Fibroblast of lung (primary cell): ENCODE data around the gene CEP78. TPM values are rescaled to one million over a fixed set of nuclear protein-coding genes. Genes with fewer than 3 reads are reported as not detected.

ENCODE experiments used
- DNase-seq, 2 donors: peaks; one replicate each; pipeline versions ENCODE4 v3.0.0 to v3.0.0-alpha.2; 2010; ENCODE audit warnings: low read depth in 2 of 2
- H2AFZ ChIP-seq: 2 replicates; pipeline ENCODE4 v1.5.1; 2012; ENCODE audit warnings: low read length, control low read depth, inconsistent platforms
- H3K27ac ChIP-seq: 2 replicates; pipeline ENCODE4 v1.5.1; 2011; ENCODE audit warnings: low read length, control low read depth; ENCODE audit not compliant: insufficient read depth
- H3K27me3 ChIP-seq: 2 replicates; pipeline ENCODE4 v1.5.1; 2011; ENCODE audit warnings: mild to moderate bottlenecking, low read length; ENCODE audit not compliant: control insufficient read depth, insufficient read depth
- H3K36me3 ChIP-seq: 2 replicates; pipeline ENCODE4 v1.5.1; 2011; ENCODE audit warnings: low read length; ENCODE audit not compliant: control insufficient read depth, insufficient read depth
- H3K4me1 ChIP-seq: 2 replicates; pipeline ENCODE4 v1.5.1; 2011; ENCODE audit warnings: low read length; ENCODE audit not compliant: control insufficient read depth, insufficient read depth; ENCODE audit errors: extremely low read depth
- H3K4me2 ChIP-seq: 2 replicates; pipeline ENCODE4 v1.5.1; 2011; ENCODE audit warnings: low read length, control low read depth; ENCODE audit not compliant: insufficient read depth; ENCODE audit errors: extremely low read depth
- H3K4me3 ChIP-seq, 4 experiments: fragments of 200-600 bp in 1 of 4; sonication (generic) in 1 of 4; replicated peaks in 1 of 4; 2 replicates each; pipeline ENCODE4 v1.5.1; 2011 to 2016; ENCODE audit warnings: low read length in 4 of 4, low read depth in 3 of 4, mild to moderate bottlenecking in 3 of 4, control low read depth in 2 of 4, inconsistent platforms in 1 of 4, mixed read lengths in 1 of 4; ENCODE audit not compliant: insufficient read depth in 1 of 4; ENCODE audit errors: control extremely low read depth in 1 of 4
- H3K79me2 ChIP-seq: 2 replicates; pipeline ENCODE4 v1.5.1; 2012; ENCODE audit warnings: mild to moderate bottlenecking, low read length, inconsistent platforms; ENCODE audit not compliant: control insufficient read depth, insufficient read depth
- H3K9ac ChIP-seq: 2 replicates; pipeline ENCODE4 v1.5.1; 2011; ENCODE audit warnings: mild to moderate bottlenecking, low read length, control low read depth; ENCODE audit not compliant: insufficient read depth
- H3K9me3 ChIP-seq: 2 replicates; pipeline ENCODE4 v1.5.1; 2012; ENCODE audit warnings: low read depth, low read length; ENCODE audit not compliant: control insufficient read depth, insufficient read depth
- H4K20me1 ChIP-seq: 2 replicates; pipeline ENCODE4 v1.5.1; 2011; ENCODE audit warnings: low read length; ENCODE audit not compliant: control insufficient read depth, insufficient read depth; ENCODE audit errors: extremely low read depth
- CTCF ChIP-seq, 2 donors: IDR thresholded peaks in 1 of 2; conservative IDR thresholded peaks in 1 of 2; 1 replicate in 1 of 2; 2 replicates in 1 of 2; pipeline ENCODE4 v1.5.1; 2011 to 2012; ENCODE audit warnings: low read length in 2 of 2, control low read depth in 1 of 2, inconsistent platforms in 1 of 2, low read depth in 1 of 2, mild to moderate bottlenecking in 1 of 2
- EZH2 ChIP-seq: IDR thresholded peaks from 2 replicates; pipeline ENCODE4 v1.5.1; 2012; ENCODE audit warnings: low read length, control low read depth, mild to moderate bottlenecking; ENCODE audit errors: missing control alignments
- polyA plus RNA-seq, 2 donors: library from polyadenylated mRNA; depleted of rRNA in 1 of 2; stranded (reverse) in 1 of 2; unstranded in 1 of 2; fragments of >200 nt; gene quantifications; 2 replicates each; pipeline ENCODE4 v1.2.1, GENCODE V29; 2011 to 2012; ENCODE audit warnings: missing spikeins in 1 of 2
- total RNA-seq: library from RNA; depleted of rRNA; stranded (reverse); fragments of >200 nt; gene quantifications from 2 replicates; pipeline ENCODE4 v1.2.1, GENCODE V29; 2014

Gene CEP78
- total and polyA plus RNA-seq, 2 donors (not counting 1 experiment from before 2014, with no cell fraction given): 8.9 to 10.4 TPM

DNA sequence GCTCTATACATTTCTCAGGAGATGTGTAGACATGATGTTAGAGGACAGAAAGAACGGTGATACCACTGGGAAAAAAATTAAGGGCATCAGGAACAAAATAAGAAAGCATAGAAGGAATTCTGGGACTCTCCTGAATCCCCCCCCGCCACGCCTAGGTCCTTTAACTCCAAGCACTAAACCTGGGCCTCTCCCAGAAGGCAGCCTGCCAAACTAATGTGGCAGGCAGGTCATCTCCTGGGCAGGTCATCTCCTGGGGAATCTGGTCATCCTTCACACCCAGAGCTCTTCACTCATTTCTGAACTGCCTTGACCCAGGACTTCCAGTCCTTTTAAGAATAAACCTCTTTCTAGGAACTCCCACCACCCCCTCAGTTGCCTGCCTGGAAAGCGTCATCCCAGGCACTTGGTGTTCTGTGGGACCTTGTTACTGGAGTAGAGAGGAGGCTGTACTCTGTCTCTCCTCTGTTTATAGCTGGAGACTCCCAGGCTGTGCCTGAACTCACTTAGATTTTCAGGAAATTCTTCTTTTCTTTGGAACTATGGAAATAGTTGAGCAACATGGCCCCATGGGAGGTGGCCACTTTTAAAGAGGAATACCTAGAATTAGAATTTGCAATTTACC is 85.1 kb downstream of the CEP78 start:
- no peak for TF ChIP-seq CTCF (conservative IDR thresholded peaks at IDR 0.05 in 1 of 2, IDR thresholded peaks at IDR 0.05 in 1 of 2; ENCODE audit: low read depth in 1 of 2, low read length in 2 of 2)
- TF ChIP-seq EZH2: no peak
- no peaks in the 10 kb centered on the region for H3K4me1 ChIP-seq
- no peak for DNase-seq

DNA sequence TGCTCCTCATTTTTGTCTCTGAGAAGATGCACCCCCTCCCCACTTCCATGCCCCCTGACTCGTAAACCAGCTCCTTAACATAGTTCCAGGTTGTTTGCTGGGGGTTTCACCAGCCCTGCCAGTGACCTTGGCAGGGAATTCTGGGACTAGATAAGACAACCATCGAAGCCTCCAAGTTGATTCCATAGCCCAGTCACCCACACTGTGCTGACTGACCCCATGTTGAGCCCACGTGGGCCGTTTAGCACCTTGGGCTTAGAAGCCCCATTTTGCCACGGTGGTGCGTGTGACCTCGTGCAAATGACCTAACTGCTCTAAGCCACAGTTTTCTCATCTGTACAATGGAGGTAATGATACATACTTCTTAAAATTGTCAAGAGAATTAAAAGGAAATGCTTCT is 85.6 kb downstream of the CEP78 start:
- Histone ChIP-seq H3K9me3 (no peaks in the 10 kb centered on the region), H3K4me1 (no peaks in the 10 kb centered on the region), H3K27ac (no peak overlapping the region), H3K79me2 (no peaks in the 10 kb centered on the region), H3K27me3 (no peaks in the 10 kb centered on the region), H4K20me1 (no peaks in the 10 kb centered on the region), H3K9ac (no peak overlapping the region), H2AFZ (no peak overlapping the region), H3K36me3 (no peaks in the 10 kb centered on the region), H3K4me3 (no peak overlapping the region), H3K4me2 (no peak overlapping the region)
- no peak for DNase-seq
- TF ChIP-seq EZH2: no peak
- TF ChIP-seq CTCF (conservative IDR thresholded peaks at IDR 0.05 in 1 of 2, IDR thresholded peaks at IDR 0.05 in 1 of 2; ENCODE audit: low read depth in 1 of 2, low read length in 2 of 2): no peak

More for the DNA sequence above, 85.1 kb downstream of the CEP78 start:
- Histone ChIP-seq H3K27me3 (no peaks in the 10 kb centered on the region), H4K20me1 (no peaks in the 10 kb centered on the region), H3K79me2 (no peaks in the 10 kb centered on the region), H3K4me3 (no peak overlapping the region), H2AFZ (no peak overlapping the region), H3K27ac (no peak overlapping the region), H3K9me3 (no peaks in the 10 kb centered on the region), H3K36me3 (no peaks in the 10 kb centered on the region), H3K4me2 (no peak overlapping the region), H3K9ac (no peak overlapping the region)

DNA sequence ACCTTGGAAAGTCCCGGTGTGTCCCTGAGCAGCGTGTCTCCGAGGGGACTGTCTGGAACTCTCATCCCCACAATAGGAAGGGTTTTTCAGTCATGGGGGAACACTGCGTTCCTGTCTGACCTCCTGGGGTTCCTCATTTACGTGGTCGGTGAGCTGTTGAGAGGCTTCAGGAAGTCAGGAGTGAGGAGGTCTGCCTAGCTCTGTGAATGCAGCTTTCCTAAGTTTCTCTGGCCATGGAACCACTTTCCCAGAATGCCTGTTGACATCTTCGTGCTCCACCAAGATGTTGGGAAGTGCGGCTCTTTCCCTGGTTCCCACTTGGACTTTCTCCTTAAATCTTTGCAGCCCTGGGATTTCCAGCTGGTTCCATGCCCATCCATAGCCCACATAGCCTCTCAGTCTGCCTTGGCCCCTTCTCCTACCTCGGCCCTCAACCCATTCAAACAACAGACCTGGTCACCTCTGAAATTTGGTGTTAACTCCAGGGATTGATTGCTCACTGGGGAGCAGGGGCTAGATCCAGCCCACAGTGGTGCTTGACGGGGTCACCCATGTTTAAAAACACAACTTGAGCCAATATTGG is 88.3 kb downstream of the CEP78 start:
- no peak for DNase-seq
- H3K79me2 ChIP-seq: no peaks in the 10 kb centered on the region
- no peaks in the 10 kb centered on the region for H4K20me1 ChIP-seq
- H2AFZ ChIP-seq: no peak overlapping the region
- no peaks in the 10 kb centered on the region for H3K36me3 ChIP-seq
- H3K9me3 ChIP-seq: no peaks in the 10 kb centered on the region
- no peaks in the 10 kb centered on the region for H3K4me1 ChIP-seq
- no peak overlapping the region for H3K4me3 ChIP-seq
- H3K27ac ChIP-seq: no peak overlapping the region
- H3K9ac ChIP-seq: no peak overlapping the region
- no peaks in the 10 kb centered on the region for H3K27me3 ChIP-seq
- no peak overlapping the region for H3K4me2 ChIP-seq
- TF ChIP-seq CTCF (conservative IDR thresholded peaks at IDR 0.05 in 1 of 2, IDR thresholded peaks at IDR 0.05 in 1 of 2; ENCODE audit: low read depth in 1 of 2, low read length in 2 of 2) (no peak), EZH2 (no peak)
